ENCODE measurements around the gene GNAZ. TPM values are rescaled to one million over a fixed set of nuclear protein-coding genes. Genes with fewer than 3 reads are reported as not detected.

GNAZ gene
- total and polyA plus RNA-seq, 4 donors: 0.21 to 2.2 (median 0.38) TPM

DNA sequence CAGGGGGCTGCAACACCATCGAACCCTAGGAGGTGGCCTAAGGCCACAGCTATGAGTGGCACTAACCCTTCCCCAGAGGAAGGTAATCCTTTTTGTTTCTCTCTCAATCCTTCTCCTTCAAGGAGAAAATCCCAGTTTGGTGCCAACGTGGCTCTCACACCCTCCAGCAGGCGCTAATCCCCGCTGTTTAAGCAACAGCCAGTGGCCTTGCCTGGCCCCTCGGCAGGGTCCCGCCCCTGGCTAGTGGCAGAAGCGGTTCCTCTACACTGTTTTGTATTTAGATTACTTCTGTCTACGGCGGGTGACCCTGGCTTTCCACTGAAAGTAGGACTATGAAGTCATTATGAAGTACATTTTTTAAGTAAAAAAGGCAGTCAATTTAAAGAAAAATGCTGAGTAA is 15.5 kb downstream of the GNAZ start (continued):
- TF ChIP-seq, protein P1, sequence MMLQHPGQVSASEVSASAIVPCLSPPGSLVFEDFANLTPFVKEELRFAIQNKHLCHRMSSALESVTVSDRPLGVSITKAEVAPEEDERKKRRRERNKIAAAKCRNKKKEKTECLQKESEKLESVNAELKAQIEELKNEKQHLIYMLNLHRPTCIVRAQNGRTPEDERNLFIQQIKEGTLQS (IDR thresholded peaks at IDR 0.05): no peak
- TF ChIP-seq, protein P2, sequence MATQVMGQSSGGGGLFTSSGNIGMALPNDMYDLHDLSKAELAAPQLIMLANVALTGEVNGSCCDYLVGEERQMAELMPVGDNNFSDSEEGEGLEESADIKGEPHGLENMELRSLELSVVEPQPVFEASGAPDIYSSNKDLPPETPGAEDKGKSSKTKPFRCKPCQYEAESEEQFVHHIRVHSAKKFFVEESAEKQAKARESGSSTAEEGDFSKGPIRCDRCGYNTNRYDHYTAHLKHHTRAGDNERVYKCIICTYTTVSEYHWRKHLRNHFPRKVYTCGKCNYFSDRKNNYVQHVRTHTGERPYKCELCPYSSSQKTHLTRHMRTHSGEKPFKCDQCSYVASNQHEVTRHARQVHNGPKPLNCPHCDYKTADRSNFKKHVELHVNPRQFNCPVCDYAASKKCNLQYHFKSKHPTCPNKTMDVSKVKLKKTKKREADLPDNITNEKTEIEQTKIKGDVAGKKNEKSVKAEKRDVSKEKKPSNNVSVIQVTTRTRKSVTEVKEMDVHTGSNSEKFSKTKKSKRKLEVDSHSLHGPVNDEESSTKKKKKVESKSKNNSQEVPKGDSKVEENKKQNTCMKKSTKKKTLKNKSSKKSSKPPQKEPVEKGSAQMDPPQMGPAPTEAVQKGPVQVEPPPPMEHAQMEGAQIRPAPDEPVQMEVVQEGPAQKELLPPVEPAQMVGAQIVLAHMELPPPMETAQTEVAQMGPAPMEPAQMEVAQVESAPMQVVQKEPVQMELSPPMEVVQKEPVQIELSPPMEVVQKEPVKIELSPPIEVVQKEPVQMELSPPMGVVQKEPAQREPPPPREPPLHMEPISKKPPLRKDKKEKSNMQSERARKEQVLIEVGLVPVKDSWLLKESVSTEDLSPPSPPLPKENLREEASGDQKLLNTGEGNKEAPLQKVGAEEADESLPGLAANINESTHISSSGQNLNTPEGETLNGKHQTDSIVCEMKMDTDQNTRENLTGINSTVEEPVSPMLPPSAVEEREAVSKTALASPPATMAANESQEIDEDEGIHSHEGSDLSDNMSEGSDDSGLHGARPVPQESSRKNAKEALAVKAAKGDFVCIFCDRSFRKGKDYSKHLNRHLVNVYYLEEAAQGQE (IDR thresholded peaks at IDR 0.05): no peak
- no peak for TF ChIP-seq JUND (IDR thresholded peaks at IDR 0.05)

DNA sequence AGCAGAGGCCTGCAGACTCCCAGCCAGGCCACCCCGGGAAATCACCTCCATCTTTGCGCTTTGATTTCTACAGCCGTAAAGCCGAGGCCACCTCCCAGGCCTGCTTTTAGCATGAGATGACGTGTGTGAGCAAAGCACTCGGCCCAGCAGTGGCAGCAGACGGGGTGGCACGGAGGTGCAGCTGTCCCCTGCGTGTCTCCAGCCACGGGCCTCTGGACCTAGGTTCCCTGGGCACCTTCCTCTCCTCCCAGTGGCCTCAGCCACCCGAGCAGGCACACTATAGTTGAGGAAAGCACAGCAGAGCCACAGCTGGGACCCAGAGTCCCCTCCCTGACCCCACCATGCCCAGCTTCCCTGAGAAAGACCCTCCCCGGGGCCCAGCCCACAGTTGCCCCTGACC is 15.9 kb downstream of the GNAZ start:
- H3K27ac ChIP-seq (ENCODE audit: low read depth in 1 of 2, low read length in 2 of 2): no peak overlapping the region
- H3K9me3 ChIP-seq (ENCODE audit: control insufficient read depth in 4 of 4, low read length in 3 of 4): no peaks in the 10 kb centered on the region
- H3K9ac ChIP-seq (ENCODE audit: low read depth in 1 of 2, low read length in 2 of 2): no peak overlapping the region
- 91% methylated on average over 12 of the region's 12 CpGs for WGBS
- DNase-seq (ENCODE audit: low spot score): no peak
- H3K4me1 ChIP-seq (ENCODE audit: control insufficient read depth in 4 of 4, insufficient read depth in 4 of 4, low read length in 3 of 4): no peaks in the 10 kb centered on the region
- TF ChIP-seq HNF4G (IDR thresholded peaks at IDR 0.05): no peak
- TF ChIP-seq, protein P3, sequence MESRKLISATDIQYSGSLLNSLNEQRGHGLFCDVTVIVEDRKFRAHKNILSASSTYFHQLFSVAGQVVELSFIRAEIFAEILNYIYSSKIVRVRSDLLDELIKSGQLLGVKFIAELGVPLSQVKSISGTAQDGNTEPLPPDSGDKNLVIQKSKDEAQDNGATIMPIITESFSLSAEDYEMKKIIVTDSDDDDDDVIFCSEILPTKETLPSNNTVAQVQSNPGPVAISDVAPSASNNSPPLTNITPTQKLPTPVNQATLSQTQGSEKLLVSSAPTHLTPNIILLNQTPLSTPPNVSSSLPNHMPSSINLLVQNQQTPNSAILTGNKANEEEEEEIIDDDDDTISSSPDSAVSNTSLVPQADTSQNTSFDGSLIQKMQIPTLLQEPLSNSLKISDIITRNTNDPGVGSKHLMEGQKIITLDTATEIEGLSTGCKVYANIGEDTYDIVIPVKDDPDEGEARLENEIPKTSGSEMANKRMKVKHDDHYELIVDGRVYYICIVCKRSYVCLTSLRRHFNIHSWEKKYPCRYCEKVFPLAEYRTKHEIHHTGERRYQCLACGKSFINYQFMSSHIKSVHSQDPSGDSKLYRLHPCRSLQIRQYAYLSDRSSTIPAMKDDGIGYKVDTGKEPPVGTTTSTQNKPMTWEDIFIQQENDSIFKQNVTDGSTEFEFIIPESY (IDR thresholded peaks at IDR 0.05): no peak
- TF ChIP-seq EGR1 (IDR thresholded peaks at IDR 0.05; ENCODE audit: low read depth in 2 of 2): no peak
- TF ChIP-seq NR2F2 (IDR thresholded peaks at IDR 0.05): no peak
- no peak for TF ChIP-seq TAF1 (conservative IDR thresholded peaks at IDR 0.05)
- TF ChIP-seq RAD21 (IDR thresholded peaks at IDR 0.05): no peak
- TF ChIP-seq GABPA (IDR thresholded peaks at IDR 0.05 in 1 of 2, conservative IDR thresholded peaks at IDR 0.05 in 1 of 2): no peak
- TF ChIP-seq, protein P2 (IDR thresholded peaks at IDR 0.05): no peak
- TF ChIP-seq JUND (IDR thresholded peaks at IDR 0.05): no peak
- TF ChIP-seq, protein P1 (IDR thresholded peaks at IDR 0.05): no peak
- no peak for TF ChIP-seq SP1 (IDR thresholded peaks at IDR 0.05)
- TF ChIP-seq HNF4A (conservative IDR thresholded peaks at IDR 0.05): no peak
- TF ChIP-seq, protein P4, sequence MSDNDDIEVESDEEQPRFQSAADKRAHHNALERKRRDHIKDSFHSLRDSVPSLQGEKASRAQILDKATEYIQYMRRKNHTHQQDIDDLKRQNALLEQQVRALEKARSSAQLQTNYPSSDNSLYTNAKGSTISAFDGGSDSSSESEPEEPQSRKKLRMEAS (IDR thresholded peaks at IDR 0.05): no peak
- no peak for TF ChIP-seq YY1 (IDR thresholded peaks at IDR 0.05)
- TF ChIP-seq, protein P5, sequence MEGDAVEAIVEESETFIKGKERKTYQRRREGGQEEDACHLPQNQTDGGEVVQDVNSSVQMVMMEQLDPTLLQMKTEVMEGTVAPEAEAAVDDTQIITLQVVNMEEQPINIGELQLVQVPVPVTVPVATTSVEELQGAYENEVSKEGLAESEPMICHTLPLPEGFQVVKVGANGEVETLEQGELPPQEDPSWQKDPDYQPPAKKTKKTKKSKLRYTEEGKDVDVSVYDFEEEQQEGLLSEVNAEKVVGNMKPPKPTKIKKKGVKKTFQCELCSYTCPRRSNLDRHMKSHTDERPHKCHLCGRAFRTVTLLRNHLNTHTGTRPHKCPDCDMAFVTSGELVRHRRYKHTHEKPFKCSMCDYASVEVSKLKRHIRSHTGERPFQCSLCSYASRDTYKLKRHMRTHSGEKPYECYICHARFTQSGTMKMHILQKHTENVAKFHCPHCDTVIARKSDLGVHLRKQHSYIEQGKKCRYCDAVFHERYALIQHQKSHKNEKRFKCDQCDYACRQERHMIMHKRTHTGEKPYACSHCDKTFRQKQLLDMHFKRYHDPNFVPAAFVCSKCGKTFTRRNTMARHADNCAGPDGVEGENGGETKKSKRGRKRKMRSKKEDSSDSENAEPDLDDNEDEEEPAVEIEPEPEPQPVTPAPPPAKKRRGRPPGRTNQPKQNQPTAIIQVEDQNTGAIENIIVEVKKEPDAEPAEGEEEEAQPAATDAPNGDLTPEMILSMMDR (IDR thresholded peaks at IDR 0.05; ENCODE audit: low read depth, low read length, missing input control): no peak
- no peak for TF ChIP-seq RXRA (IDR thresholded peaks at IDR 0.05)
- H3K27me3 ChIP-seq (ENCODE audit: control insufficient read depth in 4 of 4, insufficient read depth in 4 of 4, low read length in 3 of 4): no peaks in the 10 kb centered on the region
- no peak overlapping the region for H3K4me3 ChIP-seq (ENCODE audit: low read depth in 1 of 3, low read length in 3 of 3)
- no peaks in the 10 kb centered on the region for H3K36me3 ChIP-seq (ENCODE audit: control insufficient read depth in 4 of 4, insufficient read depth in 3 of 4, low read depth in 1 of 4, low read length in 3 of 4)
